ENCODE data around the gene TRIM48. TPM values are rescaled to one million over a fixed set of nuclear protein-coding genes. Genes with fewer than 3 reads are reported as not detected.

Gene TRIM48, protein sequence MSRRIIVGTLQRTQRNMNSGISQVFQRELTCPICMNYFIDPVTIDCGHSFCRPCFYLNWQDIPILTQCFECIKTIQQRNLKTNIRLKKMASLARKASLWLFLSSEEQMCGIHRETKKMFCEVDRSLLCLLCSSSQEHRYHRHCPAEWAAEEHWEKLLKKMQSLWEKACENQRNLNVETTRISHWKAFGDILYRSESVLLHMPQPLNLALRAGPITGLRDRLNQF
- not detected in 2 replicates for total RNA-seq

DNA sequence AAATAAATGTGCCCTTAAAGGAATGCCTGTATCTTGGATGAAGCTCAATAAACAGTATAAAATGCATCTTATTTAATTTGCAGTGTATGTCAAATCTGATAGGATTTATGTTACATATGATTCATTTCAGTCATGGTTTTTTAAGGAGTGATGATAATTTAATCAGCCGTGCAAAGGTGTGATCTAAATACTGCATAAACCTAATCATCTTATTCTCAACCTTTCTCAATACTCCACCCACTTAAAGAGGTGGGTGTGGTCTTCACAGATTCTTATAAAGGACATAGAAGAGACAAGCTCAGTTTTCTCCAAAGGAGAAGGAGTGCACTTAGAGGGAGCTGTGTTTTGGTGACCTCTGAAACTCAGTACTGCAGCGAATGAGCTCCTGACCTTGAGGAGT lies at the start of gene TRIM48:
TRIM48 (plus strand) TSS at position 301 of the 400 bp plus-strand sequence. CDS start 113 bp downstream, outside the sequence.

Other genes with a start within 250 kb of the TRIM48 start
- not detected in 2 replicates for gene OR4A16, start 81.0 kb downstream of the TRIM48 start, total RNA-seq
- not detected in 2 replicates for gene OR4A15, start 105.8 kb downstream of the TRIM48 start, total RNA-seq

Measured in airway epithelial cell (primary cell).